Measurements from ENCODE around the gene ERAL1. TPM values are rescaled to one million over a fixed set of nuclear protein-coding genes. Genes with fewer than 3 reads are reported as not detected.

ERAL1 gene
- total and polyA plus RNA-seq, 2 of the 13 experiments (the other 11 are each of a cell fraction or from before 2014, with no cell fraction given): 46.9 to 72.2 TPM

GRCh38 chr17:28812091-28812747, 42.6 kb upstream of the ERAL1 start (continued):
- no peak for TF ChIP-seq KLF12 (CRISPR knock-in tag; IDR thresholded peaks at IDR 0.05; ENCODE audit: borderline replicate concordance)
- TF ChIP-seq, protein P1, sequence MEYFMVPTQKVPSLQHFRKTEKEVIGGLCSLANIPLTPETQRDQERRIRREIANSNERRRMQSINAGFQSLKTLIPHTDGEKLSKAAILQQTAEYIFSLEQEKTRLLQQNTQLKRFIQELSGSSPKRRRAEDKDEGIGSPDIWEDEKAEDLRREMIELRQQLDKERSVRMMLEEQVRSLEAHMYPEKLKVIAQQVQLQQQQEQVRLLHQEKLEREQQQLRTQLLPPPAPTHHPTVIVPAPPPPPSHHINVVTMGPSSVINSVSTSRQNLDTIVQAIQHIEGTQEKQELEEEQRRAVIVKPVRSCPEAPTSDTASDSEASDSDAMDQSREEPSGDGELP (IDR thresholded peaks at IDR 0.05; ENCODE audit: borderline replicate concordance, low read depth): peak; percentile 28; the same call in 1 of the 2 replicates
- TF ChIP-seq ZNF614 (CRISPR knock-in tag; IDR thresholded peaks at IDR 0.05; ENCODE audit: borderline replicate concordance): no peak
- TF ChIP-seq, protein P2, sequence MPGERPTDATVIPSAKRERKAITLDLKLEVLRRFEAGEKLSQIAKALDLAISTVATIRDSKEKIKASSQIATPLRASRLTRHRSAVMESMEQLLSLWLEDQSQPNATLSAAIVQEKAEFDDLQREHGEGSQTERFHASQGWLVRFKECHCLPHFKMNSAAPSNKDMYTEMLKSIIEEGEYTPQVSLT (CRISPR knock-in tag; IDR thresholded peaks at IDR 0.05; ENCODE audit: borderline replicate concordance, low read depth): no peak
- TF ChIP-seq, protein P3, sequence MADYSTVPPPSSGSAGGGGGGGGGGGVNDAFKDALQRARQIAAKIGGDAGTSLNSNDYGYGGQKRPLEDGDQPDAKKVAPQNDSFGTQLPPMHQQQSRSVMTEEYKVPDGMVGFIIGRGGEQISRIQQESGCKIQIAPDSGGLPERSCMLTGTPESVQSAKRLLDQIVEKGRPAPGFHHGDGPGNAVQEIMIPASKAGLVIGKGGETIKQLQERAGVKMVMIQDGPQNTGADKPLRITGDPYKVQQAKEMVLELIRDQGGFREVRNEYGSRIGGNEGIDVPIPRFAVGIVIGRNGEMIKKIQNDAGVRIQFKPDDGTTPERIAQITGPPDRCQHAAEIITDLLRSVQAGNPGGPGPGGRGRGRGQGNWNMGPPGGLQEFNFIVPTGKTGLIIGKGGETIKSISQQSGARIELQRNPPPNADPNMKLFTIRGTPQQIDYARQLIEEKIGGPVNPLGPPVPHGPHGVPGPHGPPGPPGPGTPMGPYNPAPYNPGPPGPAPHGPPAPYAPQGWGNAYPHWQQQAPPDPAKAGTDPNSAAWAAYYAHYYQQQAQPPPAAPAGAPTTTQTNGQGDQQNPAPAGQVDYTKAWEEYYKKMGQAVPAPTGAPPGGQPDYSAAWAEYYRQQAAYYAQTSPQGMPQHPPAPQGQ (CRISPR knock-in tag; IDR thresholded peaks at IDR 0.05; ENCODE audit: borderline replicate concordance): no peak
- peak; percentile 80 for TF ChIP-seq NR2C2 (CRISPR knock-in tag; IDR thresholded peaks at IDR 0.05; ENCODE audit: borderline replicate concordance)
- TF ChIP-seq, protein P4, sequence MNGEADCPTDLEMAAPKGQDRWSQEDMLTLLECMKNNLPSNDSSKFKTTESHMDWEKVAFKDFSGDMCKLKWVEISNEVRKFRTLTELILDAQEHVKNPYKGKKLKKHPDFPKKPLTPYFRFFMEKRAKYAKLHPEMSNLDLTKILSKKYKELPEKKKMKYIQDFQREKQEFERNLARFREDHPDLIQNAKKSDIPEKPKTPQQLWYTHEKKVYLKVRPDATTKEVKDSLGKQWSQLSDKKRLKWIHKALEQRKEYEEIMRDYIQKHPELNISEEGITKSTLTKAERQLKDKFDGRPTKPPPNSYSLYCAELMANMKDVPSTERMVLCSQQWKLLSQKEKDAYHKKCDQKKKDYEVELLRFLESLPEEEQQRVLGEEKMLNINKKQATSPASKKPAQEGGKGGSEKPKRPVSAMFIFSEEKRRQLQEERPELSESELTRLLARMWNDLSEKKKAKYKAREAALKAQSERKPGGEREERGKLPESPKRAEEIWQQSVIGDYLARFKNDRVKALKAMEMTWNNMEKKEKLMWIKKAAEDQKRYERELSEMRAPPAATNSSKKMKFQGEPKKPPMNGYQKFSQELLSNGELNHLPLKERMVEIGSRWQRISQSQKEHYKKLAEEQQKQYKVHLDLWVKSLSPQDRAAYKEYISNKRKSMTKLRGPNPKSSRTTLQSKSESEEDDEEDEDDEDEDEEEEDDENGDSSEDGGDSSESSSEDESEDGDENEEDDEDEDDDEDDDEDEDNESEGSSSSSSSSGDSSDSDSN (CRISPR knock-in tag; IDR thresholded peaks at IDR 0.05): 0 out of 2 replicates have a peak, but pooled peaks have one; percentile 38
- TF ChIP-seq ZNF501 (CRISPR knock-in tag; IDR thresholded peaks at IDR 0.05): peak; percentile 44; the same call in 1 of the 2 replicates
- 0 out of 2 replicates have a peak, but pooled peaks have one; percentile 39 for TF ChIP-seq ISL2 (CRISPR knock-in tag; IDR thresholded peaks at IDR 0.05)
- TF ChIP-seq, protein P5, sequence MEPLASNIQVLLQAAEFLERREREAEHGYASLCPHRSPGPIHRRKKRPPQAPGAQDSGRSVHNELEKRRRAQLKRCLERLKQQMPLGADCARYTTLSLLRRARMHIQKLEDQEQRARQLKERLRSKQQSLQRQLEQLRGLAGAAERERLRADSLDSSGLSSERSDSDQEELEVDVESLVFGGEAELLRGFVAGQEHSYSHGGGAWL (CRISPR knock-in tag; IDR thresholded peaks at IDR 0.05): 0 out of 2 replicates have a peak, but pooled peaks have one; percentile 25
- TF ChIP-seq FOXK2 (IDR thresholded peaks at IDR 0.05): no peak
- TF ChIP-seq CREBL2 (CRISPR knock-in tag; IDR thresholded peaks at IDR 0.05; ENCODE audit: borderline replicate concordance): no peak
- TF ChIP-seq FOXA3 (CRISPR knock-in tag; IDR thresholded peaks at IDR 0.05): no peak
- peak in 1 of 2 experiments; percentile 68; a peak in 2 of 4 replicates for TF ChIP-seq POLR2A (IDR thresholded peaks at IDR 0.05; ENCODE audit: insufficient read depth in 1 of 2, low read depth in 2 of 2, low read length in 2 of 2)
- TF ChIP-seq, protein P6, sequence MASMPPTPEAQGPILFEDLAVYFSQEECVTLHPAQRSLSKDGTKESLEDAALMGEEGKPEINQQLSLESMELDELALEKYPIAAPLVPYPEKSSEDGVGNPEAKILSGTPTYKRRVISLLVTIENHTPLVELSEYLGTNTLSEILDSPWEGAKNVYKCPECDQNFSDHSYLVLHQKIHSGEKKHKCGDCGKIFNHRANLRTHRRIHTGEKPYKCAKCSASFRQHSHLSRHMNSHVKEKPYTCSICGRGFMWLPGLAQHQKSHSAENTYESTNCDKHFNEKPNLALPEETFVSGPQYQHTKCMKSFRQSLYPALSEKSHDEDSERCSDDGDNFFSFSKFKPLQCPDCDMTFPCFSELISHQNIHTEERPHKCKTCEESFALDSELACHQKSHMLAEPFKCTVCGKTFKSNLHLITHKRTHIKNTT (CRISPR knock-in tag; IDR thresholded peaks at IDR 0.05): no peak
- TF ChIP-seq ZIK1 (CRISPR knock-in tag; IDR thresholded peaks at IDR 0.05; ENCODE audit: borderline replicate concordance, low read depth): 0 out of 2 replicates have a peak, but pooled peaks have one; percentile 47
- TF ChIP-seq ZNF350 (CRISPR knock-in tag; IDR thresholded peaks at IDR 0.05; ENCODE audit: borderline replicate concordance, low read depth): 0 out of 2 replicates have a peak, but pooled peaks have one; percentile 11
- TF ChIP-seq CCAR2 (optimal IDR thresholded peaks at IDR 0.05; ENCODE audit: low read depth, low read length): no peak
- TF ChIP-seq POLR2G (IDR thresholded peaks at IDR 0.05; ENCODE audit: low read depth, low read length): peak; percentile 67
- no peak for TF ChIP-seq DNMT1 (CRISPR knock-in tag; IDR thresholded peaks at IDR 0.05)
- TF ChIP-seq PTBP1 (IDR thresholded peaks at IDR 0.05; ENCODE audit: low read depth, low read length, poor library complexity, severe bottlenecking): no peak
- peak; percentile 54; the same call in 1 of the 2 replicates for TF ChIP-seq SAP130 (CRISPR knock-in tag; IDR thresholded peaks at IDR 0.05; ENCODE audit: low read depth)

Measured in HepG2 (cell line).